Adrenal gland (tissue), 5 donors: ENCODE measurements around the gene UNC93A.

Experiments
- POLR2A ChIP-seq, 2 donors: fragments of 450-650 bp; IDR thresholded peaks; one replicate each; pipeline ENCODE4 v1.6.1; 2017; ENCODE audit warnings: antibody characterized with exemption in 2 of 2, mild to moderate bottlenecking in 2 of 2, moderate library complexity in 1 of 2
- TF ChIP-seq, protein P1 (sequence below), 6 experiments: fragments of 450-650 bp in 4 of 6; fragments of 200-600 bp in 2 of 6; sonication (generic) in 1 of 6; IDR thresholded peaks; 1 replicate in 5 of 6; 2 replicates in 1 of 6; pipeline versions ENCODE4 v1.5.1 to v1.8.0; 2016 to 2021; ENCODE audit warnings: antibody characterized with exemption in 6 of 6, mild to moderate bottlenecking in 2 of 6, moderate library complexity in 1 of 6
- donor health status: DM: no; HTN: no; CAD: no.

DNA sequence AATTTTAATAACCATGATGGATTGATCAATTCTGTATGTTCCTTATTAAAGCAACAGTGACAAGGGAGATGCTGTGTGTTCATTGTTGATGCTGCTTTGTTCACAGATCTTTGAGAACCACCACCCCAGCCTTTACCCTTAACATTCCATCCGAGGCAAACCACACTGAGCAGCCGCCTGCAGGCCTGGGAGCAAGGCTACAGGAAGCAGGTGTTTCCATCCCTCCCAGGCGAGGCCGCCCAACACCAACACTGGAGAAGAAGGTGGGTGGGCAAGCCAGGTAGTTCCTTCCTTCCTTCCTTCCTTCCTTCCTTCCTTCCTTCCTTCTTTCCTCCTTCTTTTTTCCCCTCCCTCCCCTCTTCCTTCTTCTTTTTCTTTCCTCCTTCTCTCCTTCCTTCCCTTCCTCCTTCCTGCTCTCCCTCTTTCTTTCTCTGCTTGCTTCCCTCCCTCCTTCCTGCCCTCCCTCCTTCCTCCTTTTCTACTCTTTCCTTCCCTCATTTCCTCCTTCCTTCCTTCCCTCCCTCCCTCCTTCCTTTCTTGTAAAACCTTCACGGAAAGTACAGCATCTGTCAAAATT, 47.5 kb downstream of the UNC93A start:
- TF ChIP-seq, protein P1, sequence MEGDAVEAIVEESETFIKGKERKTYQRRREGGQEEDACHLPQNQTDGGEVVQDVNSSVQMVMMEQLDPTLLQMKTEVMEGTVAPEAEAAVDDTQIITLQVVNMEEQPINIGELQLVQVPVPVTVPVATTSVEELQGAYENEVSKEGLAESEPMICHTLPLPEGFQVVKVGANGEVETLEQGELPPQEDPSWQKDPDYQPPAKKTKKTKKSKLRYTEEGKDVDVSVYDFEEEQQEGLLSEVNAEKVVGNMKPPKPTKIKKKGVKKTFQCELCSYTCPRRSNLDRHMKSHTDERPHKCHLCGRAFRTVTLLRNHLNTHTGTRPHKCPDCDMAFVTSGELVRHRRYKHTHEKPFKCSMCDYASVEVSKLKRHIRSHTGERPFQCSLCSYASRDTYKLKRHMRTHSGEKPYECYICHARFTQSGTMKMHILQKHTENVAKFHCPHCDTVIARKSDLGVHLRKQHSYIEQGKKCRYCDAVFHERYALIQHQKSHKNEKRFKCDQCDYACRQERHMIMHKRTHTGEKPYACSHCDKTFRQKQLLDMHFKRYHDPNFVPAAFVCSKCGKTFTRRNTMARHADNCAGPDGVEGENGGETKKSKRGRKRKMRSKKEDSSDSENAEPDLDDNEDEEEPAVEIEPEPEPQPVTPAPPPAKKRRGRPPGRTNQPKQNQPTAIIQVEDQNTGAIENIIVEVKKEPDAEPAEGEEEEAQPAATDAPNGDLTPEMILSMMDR (IDR thresholded peaks at IDR 0.05): no peak
- no peak for TF ChIP-seq POLR2A (IDR thresholded peaks at IDR 0.05)
